Muscle of back (tissue), 11 donors: ENCODE data around the gene CLHC1. TPM values are rescaled to one million over a fixed set of nuclear protein-coding genes. Genes with fewer than 3 reads are reported as not detected.
"Not testable (repeated sequence)": the region's sequence is repeated elsewhere in the genome, so short reads cannot be mapped to it uniquely, and the experiment has no call there.

ENCODE experiments used
- DNase-seq, 3 donors: peaks; one replicate each; pipeline versions ENCODE4 v3.0.0 to v3.0.0-alpha.2; 2013
- polyA plus RNA-seq, 10 donors: library from polyadenylated mRNA; unstranded; fragments of 120-200 nt; gene quantifications; one replicate each; pipeline ENCODE4 v1.2.1, GENCODE V29; 2013; ENCODE audit not compliant: insufficient read length in 10 of 10

CLHC1 gene
- polyA plus RNA-seq, 10 donors: 4.9 to 17.6 (median 11.9) TPM

GRCh38 chr2:55153584-55154299, 78.4 kb downstream of the CLHC1 start:
- DNase-seq: no peak

DNA sequence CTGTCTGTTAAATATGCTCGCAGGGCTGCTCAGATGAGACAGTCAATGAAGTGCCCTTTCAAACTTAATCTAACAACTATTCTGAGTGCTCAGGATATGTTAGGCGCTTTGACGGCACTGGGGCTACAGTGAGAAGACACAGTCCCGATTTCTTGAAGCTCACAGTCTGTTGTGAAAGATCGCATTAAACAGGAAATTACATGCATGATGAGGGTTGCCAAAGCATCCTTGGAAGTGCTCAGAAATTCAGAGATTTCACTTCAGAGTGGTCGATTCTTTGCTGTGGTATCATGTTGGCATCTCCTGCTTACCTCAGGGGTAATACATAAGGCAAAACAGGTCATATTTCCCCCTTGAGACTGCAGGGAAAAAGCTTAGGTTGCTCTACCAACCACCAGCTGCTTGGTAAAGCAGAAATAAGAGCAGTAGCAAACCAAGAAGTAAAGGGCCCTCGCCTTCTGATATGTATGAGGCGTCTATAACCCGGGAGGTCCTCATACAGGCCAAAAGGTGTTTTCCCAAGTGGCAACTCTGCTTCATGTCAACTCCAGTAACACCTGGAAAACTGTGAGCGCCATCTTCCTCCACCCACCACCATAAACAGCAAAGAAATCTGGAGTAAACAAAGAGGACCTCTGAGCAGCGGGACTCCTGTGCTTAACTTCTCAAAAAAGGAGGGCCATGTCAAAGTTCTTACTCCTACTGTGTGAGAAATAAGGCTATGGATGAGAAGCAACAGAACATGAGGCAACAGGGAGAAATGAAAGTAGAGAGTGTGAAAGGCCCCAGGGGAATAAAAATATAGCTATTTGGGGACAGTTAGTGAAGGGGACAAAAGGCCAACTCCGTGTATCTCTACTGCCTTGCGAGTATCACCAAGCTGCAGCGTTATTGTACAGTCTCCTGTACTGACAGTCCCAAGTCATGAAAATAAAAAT, 79.3 kb downstream of the CLHC1 start:
- no peak for DNase-seq

DNA sequence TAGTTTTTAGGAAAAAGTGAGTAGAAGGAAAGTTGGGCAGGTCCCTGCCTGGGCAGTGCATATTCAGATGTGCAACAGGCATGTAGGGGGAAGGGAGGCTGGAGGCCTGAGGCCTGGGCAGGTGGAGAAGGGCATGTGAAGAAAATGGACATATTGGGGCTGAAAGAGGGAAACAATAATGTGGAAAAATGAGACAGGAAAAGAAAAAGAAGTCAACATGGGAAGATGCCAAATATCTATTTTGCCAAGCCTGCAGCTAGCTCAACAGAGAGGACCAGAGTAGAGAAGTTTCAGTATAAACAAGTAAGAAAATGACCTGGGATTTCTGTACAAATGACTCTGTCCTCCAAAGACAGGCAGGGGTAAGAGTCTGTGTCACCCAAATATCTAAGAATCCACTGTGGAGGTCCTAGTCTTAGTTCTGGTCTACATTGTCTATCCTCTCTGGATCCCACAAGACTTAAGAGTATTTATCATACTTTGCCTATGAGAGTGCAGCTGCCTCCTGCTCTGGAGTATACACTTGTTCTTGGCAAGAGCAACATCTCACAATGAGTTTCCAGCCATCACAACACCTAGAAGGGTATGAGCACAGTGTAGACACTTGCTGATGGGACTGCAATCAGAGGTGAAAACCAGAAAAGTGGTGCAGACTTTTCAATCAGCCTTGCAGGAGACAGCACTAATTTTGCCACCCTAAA, 80.2 kb downstream of the CLHC1 start:
- peak in 1 of 3 donors; percentile 59 for DNase-seq

- DNase-seq: no peak
These were observed 81.3 kb downstream of the CLHC1 start for GRCh38 chr2:55150834-55151233.

DNA sequence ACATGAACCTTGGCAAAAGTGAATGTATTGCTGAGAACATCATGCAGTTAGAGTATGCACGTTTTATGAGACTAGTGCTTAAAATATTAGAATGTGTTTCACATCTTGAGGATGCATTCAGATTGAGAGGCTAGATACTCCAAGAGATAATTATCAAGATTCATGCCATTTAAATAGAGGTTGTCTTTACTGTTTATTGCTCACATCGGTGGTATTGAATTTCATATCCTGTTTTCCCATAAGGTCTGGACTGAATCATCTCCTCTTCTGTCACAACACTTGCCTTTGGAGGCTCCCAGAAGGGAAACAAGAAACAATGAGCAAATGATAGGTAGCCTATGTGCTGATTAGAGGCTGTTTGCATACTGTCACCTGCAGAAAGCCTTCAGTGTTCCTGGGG, 83.8 kb downstream of the CLHC1 start:
- DNase-seq: no peak

- no peak for DNase-seq
These were observed 84.6 kb downstream of the CLHC1 start for GRCh38 chr2:55147531-55147930.

DNA sequence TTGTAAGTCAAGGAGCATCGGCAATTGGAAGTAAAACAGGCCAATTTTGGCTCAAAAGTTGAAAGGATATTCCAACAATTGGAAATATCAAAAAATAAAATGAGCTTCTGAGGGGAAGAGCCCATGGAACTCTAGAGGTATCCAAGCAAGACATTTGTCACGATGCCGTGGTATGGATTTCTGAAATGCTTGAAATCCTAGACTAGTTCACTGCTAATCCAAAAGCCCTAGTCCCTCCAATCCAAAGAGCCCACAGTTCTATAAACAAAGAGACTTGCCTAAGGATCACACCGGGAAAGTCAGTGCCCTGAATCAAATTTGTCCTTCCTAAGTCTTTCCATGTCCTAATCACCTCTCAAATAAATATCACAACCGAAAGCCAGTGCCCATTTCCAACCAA, 85.1 kb downstream of the CLHC1 start:
- DNase-seq: no peak

DNA sequence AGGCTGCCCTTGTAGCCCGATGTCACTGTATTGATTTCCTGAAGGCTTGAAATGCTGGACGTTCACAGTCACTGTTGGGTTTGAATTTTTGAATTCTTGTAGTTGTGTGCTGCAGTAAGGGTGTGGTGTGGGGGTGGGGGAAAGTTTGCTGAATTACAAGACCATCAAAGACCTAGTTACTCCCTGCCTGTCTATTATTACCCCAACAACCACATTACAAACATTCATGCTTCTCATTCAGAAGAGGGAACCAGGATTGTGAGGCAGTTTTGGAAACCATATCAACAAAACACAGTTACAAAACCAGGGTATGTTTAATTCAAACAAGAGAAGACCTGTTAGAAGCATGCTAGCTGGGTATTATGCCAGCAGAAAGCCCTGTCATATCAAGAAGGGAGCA, 85.8 kb downstream of the CLHC1 start:
- DNase-seq: no peak

GRCh38 chr2:55144922-55145820, 86.9 kb downstream of the CLHC1 start:
- no peak for DNase-seq

DNA sequence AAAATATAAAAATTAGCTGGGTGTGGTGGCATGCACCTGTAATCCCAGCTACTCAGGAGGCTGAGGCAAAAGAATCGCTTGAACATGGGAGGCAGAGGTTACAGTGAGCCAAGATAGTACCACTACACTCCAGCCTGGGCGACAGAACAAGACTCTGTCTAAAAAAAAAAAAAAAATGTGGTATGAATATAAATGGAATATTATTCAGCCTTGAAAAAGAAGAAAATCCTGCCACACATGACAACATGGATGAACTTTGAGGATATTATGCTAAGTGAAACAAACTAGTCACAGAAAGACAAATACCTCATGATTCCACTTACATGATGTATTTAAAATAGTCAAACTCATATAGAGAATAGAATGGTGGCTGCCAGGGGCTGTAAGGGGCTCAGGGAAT, 88.4 kb downstream of the CLHC1 start:
- not testable (repeated sequence) for DNase-seq

DNA sequence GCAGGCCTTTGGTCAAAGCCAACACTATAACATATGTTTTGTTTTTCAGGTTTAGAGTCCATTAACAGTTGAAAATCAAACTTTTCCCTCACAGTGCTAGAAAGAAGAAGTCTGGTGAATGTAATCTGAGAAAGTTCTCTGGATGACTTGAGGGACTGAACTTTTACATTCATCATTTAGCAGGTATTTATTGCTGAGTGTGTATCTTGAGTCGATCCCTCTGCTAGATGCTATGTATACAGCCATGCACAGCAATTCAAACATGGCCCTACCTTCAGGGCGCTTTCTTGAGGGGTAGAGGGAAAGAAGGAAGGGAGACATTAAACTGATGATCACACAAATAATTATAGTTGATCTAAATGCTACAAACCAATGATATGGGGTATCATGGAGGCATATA, 89.6 kb downstream of the CLHC1 start:
- no peak for DNase-seq

DNA sequence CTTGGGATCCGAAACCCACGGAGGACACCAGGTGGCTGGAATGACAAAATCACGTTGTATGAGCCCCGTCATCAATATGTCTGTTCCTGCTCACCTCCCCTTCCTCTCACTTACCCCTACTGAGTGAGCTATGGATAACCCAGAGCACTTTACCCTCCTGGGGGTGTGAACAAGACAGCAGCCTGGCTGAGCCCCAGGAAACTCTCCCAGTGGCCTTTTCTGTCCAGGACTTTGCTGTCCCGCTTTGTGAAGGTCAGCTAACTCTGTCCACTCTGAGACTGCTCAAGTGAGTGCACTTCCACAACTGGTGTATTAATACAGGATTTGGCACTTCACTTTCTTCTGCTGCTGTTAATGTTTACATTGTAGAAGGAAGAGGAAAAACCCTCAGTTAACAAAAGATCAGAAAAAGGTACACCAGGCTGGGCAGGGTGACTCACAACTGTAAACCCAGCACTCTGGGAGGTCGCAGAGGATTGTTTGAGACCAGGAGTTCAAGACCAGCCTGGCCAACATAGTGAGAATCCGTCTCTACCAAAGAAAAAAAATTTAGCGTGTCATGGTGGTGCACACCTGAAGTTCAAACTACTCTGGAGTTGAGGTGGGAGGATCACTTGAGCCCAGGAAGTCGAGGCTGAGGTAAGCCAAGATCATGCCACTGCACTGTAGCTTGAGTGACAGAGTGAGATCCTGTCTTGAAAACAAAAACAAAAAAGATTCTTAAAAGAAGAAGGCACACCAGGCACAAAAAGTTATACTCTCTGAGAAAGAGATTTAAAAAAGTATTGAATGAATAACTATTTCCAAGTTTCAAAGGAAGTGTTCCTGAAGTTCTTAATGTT, 90.3 kb downstream of the CLHC1 start:
- DNase-seq: no peak

DNA sequence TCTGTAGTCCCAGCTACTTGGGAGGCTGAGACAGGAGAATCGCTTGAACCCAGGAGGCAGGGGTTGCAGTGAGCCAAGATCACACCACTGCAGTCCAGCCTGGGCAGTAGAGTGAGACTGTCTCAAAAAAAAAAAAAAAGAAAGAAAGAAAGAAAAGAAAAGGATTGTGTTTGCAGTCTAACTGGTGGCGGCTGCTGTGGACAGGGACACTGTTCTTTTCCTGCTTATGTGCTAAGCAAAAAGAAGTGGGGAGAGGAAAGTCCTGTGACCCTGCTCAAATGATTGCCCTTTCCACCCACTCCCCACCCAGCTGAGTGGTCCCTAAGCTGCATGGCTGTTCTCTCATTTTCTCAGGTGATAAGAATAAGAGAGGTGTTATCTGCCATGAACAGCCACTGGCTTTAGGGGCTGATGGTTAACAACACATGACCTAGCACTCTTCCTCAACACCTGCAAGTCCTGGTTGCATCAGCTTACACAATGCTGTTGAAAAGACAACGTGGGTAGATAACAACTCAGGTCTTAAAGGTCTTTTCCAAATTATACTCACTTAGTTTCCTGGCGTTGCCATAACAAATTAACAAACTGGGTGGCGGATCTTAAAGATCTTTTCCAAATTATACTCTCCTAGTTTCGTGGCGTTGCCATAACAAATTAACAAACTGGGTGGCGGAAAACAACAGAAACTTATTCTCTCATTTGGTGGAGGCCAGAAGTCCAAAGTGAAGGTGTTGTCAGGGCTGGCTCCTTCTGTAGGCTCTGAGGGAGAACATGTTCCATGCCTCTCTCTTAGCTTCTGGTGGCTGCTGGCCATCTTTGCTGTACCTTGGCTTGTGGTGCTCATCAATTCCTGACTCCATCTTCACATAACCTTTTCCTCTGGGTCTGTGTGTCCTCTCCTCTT, 91.5 kb downstream of the CLHC1 start:
- DNase-seq: no peak

DNA sequence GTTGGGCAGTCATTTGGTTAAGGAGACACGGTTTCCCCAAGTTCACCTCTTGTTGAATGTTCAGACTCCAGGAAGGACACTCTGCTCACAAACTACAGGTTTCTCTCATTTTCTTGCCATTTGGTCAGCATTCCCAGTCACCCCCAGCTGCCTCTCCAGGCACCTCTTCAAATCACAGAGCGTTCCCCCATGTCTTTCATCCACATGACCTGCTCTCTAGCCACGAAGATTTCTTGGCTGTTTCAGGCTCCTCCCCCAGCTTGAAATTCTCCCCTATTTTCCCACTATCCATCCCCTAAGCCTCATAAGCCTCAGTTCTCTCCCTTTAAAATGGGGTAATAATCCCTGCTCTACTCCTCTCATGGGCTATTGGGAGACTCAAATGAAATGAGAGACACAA, 92.8 kb downstream of the CLHC1 start:
- no peak for DNase-seq

- DNase-seq: no peak
These were observed 93.2 kb downstream of the CLHC1 start for GRCh38 chr2:55138882-55139229.

GRCh38 chr2:55138014-55138881, 93.8 kb downstream of the CLHC1 start:
- DNase-seq: no peak

GRCh38 chr2:55137024-55137958, 94.8 kb downstream of the CLHC1 start:
- peak in 1 of 3 donors; percentile 11 for DNase-seq
